Ascending aorta (tissue), 2 donors: ENCODE data around the gene ZNF239. TPM values are rescaled to one million over a fixed set of nuclear protein-coding genes. Genes with fewer than 3 reads are reported as not detected.
"Not testable (repeated sequence)": the region's sequence is repeated elsewhere in the genome, so short reads cannot be mapped to it uniquely, and the experiment has no call there.

Experiments
- DNase-seq, 2 donors: peaks; one replicate each; pipeline ENCODE4 v3.0.0-alpha.2; 2019; ENCODE audit warnings: low spot score in 2 of 2
- H3K27ac ChIP-seq, 2 donors: fragments of 200-600 bp; sonication (generic); one replicate each; pipeline ENCODE4 v1.5.1; 2016 to 2017; ENCODE audit warnings: mild to moderate bottlenecking in 1 of 2
- H3K27me3 ChIP-seq: fragments of 200-600 bp; sonication (generic); one replicate; pipeline ENCODE4 v1.5.1; 2017
- H3K36me3 ChIP-seq, 2 donors: fragments of 200-600 bp; sonication (generic); one replicate each; pipeline ENCODE4 v1.5.1; 2016
- H3K4me1 ChIP-seq, 2 donors: fragments of 200-600 bp; sonication (generic); one replicate each; pipeline ENCODE4 v1.5.1; 2016 to 2017; ENCODE audit warnings: mild to moderate bottlenecking in 1 of 2
- H3K4me3 ChIP-seq, 2 donors: fragments of 200-600 bp; sonication (generic); one replicate each; pipeline ENCODE4 v1.5.1; 2016 to 2017; ENCODE audit warnings: mild to moderate bottlenecking in 1 of 2
- H3K9me3 ChIP-seq, 2 donors: fragments of 200-600 bp; sonication (generic); one replicate each; pipeline ENCODE4 v1.5.1; 2016
- intact Hi-C: fragments of 100-400 bp; cut with DNase I; formaldehyde crosslinking; loops from one replicate; pipeline ENCODE4 v1.15.1; 2023
- total RNA-seq: library from RNA; depleted of rRNA; stranded (reverse); fragments of >200 nt; gene quantifications from one replicate; pipeline ENCODE4 v1.1.0, GENCODE V29; 2016
- TF ChIP-seq, protein P1 (sequence below), 3 experiments: fragments of 200-600 bp in 2 of 3; fragments of 450-650 bp in 1 of 3; sonication (generic) in 2 of 3; IDR thresholded peaks; one replicate each; pipeline ENCODE4 v1.5.1; 2016 to 2019; ENCODE audit warnings: antibody characterized with exemption in 3 of 3, mild to moderate bottlenecking in 1 of 3, moderate library complexity in 1 of 3

Gene ZNF239
- total RNA-seq, 1 donor from 2014 or later, result 7.1 TPM

DNA sequence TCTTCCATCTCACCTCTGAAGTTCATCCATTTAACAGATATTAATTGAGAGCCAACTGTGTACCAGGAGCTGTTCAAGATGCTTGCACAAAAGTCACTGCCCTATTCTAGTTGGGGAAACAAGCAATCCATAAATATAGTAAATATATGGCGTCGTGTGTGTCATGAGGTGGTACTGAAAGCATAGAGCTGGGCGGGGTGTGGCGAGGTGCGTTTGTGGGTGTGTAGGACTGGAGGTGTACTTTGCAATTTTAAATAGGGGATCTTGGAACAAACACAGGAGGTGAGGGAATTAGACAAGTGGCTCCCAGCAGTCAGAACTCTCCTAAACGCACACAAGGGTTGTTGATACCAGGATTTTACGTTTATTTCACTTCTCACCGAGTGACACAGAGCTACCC lies 490 bp upstream of the ZNF239 start:
- H3K4me1 ChIP-seq, result no peaks in the 10 kb centered on the region
- no peaks in the 10 kb centered on the region for H3K36me3 ChIP-seq
- TF ChIP-seq, protein P1, sequence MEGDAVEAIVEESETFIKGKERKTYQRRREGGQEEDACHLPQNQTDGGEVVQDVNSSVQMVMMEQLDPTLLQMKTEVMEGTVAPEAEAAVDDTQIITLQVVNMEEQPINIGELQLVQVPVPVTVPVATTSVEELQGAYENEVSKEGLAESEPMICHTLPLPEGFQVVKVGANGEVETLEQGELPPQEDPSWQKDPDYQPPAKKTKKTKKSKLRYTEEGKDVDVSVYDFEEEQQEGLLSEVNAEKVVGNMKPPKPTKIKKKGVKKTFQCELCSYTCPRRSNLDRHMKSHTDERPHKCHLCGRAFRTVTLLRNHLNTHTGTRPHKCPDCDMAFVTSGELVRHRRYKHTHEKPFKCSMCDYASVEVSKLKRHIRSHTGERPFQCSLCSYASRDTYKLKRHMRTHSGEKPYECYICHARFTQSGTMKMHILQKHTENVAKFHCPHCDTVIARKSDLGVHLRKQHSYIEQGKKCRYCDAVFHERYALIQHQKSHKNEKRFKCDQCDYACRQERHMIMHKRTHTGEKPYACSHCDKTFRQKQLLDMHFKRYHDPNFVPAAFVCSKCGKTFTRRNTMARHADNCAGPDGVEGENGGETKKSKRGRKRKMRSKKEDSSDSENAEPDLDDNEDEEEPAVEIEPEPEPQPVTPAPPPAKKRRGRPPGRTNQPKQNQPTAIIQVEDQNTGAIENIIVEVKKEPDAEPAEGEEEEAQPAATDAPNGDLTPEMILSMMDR (IDR thresholded peaks at IDR 0.05), result no peak
- intact Hi-C loops, result loop anchor here (1.0 to 10.0 kb wide), 5 partner anchors 32 to 790 kb away; partner anchors contain the start of genes BMS1, CSGALNACT2, ZNF32 and ZNF485
- H3K9me3 ChIP-seq, result no peaks in the 10 kb centered on the region
- peak overlapping the region; percentile 74 to 78 for H3K4me3 ChIP-seq
- H3K27me3 ChIP-seq, result no peaks in the 10 kb centered on the region
- DNase-seq, result no peak
- peak overlapping the region; percentile 71 to 80 for H3K27ac ChIP-seq

DNA sequence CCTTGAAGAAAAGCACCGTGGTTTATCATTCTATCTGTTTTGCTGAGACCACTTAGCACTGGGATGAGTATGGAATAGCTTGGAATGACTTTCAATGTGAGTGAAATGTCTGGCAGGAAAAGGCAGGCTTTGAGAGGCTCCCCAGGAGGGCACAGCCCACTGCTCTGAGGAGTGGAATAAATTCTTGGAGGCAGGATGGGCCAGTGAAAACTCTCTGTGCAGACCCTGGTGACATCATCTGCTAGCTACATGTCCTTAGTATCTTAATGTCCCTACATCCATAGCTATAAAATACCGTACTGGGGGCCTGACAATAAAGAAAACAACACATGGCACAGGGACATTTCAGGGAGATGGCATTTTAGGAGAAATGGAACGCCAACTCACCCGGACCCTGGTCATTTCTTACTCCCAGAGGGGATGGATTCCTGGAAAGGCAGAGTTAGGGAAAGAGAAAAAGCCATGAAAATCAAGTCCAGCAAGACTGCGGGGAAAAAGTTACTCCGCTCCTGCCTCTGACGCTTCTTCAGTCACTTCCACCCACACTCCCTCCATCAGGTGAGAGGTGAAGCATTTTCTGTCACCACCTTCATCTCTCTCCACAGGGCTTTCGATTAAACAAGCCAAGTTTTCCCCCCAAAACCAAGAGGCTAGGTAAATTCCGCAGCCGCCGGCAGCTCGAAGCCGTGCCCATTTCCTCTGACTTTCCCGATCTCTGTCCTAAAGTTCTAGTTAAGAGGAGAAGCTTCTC lies 991 bp downstream of the ZNF239 start:
- TF ChIP-seq, protein P1 (IDR thresholded peaks at IDR 0.05), result no peak
- Histone ChIP-seq H3K27me3 (no peaks in the 10 kb centered on the region), H3K4me1 (no peaks in the 10 kb centered on the region), H3K9me3 (no peaks in the 10 kb centered on the region), H3K27ac (peak overlapping the region; percentile 71 to 80), H3K36me3 (peaks cover 0 to 7% of the 10 kb centered on the region in 2 donors), H3K4me3 (peak overlapping the region; percentile 74 to 78)
- intact Hi-C loops, result loop anchor here (10.0 kb wide), 3 partner anchors 179 to 789 kb away; partner anchors contain the start of genes BMS1 and CSGALNACT2
- no peak for DNase-seq

DNA sequence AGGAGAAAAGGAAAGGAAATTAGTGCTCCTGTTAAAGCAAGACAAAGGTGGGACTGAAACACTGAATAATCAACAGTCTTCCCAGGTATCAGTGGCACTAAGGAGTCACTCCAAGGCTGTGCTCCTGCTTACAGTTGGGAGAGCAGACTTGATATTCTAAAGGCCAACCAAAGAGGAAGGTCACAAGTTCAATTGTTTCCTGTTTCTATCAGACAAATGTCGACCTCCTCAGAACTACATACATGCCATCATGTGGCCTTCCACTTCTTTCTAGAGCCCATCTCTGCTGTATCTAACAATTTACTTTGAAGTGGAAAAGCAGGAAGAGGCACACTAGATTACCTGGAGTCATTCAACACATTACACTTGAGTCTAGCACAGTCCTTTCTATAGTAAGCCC lies 3.4 kb downstream of the ZNF239 start:
- no peak for DNase-seq

DNA sequence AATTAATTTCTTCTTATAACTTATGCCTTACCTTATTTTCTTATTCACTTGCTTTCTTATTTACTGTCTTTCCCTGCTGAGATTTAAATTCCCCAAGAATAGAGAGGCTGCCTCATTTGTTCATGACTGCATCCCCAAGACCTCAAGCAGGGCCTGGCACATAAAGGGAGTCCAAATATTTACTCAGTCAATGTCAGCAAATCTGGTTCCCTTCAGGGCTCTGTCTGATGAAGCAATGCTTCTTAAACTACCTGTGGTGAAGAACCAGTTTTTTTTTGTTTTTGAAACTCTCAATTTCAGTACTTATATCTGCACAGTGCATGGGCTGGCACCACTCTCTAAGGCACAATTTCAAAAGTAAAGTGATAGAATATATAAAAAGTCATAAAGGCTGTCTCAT lies 4.7 kb downstream of the ZNF239 start:
- intact Hi-C loops, result loop anchor here (10.0 kb wide), 3 partner anchors 175 to 785 kb away; partner anchors contain the start of genes BMS1 and CSGALNACT2

More for the DNA sequence above, 3.4 kb downstream of the ZNF239 start:
- TF ChIP-seq, protein P1 (IDR thresholded peaks at IDR 0.05), result no peak
- Histone ChIP-seq H3K4me1 (no peaks in the 10 kb centered on the region), H3K27ac (no peak overlapping the region), H3K27me3 (no peaks in the 10 kb centered on the region), H3K9me3 (no peaks in the 10 kb centered on the region), H3K36me3 (peaks cover 7 to 10% of the 10 kb centered on the region in 2 donors), H3K4me3 (no peak overlapping the region)
- intact Hi-C loops, result loop anchor here (10.0 kb wide), 3 partner anchors 176 to 786 kb away; partner anchors contain the start of genes BMS1 and CSGALNACT2

DNA sequence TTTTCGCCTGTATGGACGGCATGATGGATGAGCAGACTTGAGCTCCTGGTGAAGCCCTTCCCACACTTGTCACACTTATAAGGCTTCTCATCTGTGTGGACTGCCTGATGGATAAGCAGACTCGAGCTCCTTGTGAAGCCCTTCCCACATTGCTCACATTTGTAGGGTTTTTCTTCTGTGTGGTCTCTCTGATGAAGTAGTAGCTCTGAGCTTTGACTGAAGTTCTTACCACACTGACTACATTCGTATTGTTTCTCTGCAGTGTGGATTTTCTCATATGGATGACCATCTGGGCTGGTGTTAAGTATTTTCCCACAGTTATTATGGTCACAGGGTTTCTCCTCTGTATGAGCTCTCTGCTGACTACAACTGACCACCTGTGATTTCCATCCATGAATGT lies 17.2 kb downstream of the ZNF239 start:
- intact Hi-C loops, result no loop called here
- no peaks in the 10 kb centered on the region for H3K27me3 ChIP-seq
- H3K27ac ChIP-seq, result no peak overlapping the region
- H3K9me3 ChIP-seq, result peaks cover 38 to 77% of the 10 kb centered on the region in 2 donors
- peaks cover 37 to 49% of the 10 kb centered on the region in 2 donors for H3K36me3 ChIP-seq
- DNase-seq, result no peak
- H3K4me3 ChIP-seq, result no peak overlapping the region
- TF ChIP-seq, protein P1 (IDR thresholded peaks at IDR 0.05), result no peak
- H3K4me1 ChIP-seq, result no peaks in the 10 kb centered on the region

More for the DNA sequence above, 4.7 kb downstream of the ZNF239 start:
- DNase-seq, result no peak
- Histone ChIP-seq H3K27me3 (no peaks in the 10 kb centered on the region), H3K4me1 (no peaks in the 10 kb centered on the region), H3K9me3 (no peaks in the 10 kb centered on the region), H3K27ac (no peak overlapping the region), H3K36me3 (peaks cover 7 to 10% of the 10 kb centered on the region in 2 donors), H3K4me3 (no peak overlapping the region)
- TF ChIP-seq, protein P1 (IDR thresholded peaks at IDR 0.05), result no peak

DNA sequence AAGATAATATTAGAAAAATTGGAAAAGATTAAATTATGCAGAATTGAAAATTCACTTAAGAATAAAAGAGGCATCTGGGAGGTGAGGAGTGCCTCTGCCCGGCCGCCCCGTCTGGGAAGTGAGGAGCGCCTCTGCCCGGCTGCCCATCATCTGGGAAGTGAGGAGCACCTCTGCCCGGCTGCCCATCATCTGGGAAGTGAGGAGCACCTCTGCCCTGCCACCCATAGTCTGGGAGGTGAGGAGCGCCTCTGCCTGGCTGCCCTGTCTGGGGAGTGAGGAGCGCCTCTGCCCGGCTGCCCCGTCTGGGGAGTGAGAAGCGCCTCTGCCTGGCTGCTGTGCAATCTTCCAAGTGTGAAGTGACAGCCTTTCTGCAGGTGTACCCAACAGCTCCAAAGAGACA lies 30.7 kb downstream of the ZNF239 start:
- DNase-seq, H3K27me3 ChIP-seq, H3K4me1 ChIP-seq, intact Hi-C loops, H3K27ac ChIP-seq, H3K4me3 ChIP-seq, H3K36me3 ChIP-seq: not testable (repeated sequence)
- peaks cover 0 to 10% of the 10 kb centered on the region in 2 donors for H3K9me3 ChIP-seq
